Left ventricle myocardium inferior (tissue), 1 donor: ENCODE results near the gene SPRR2E. TPM values are rescaled to one million over a fixed set of nuclear protein-coding genes. Genes with fewer than 3 reads are reported as not detected.
"Not testable (repeated sequence)": the region's sequence is repeated elsewhere in the genome, so short reads cannot be mapped to it uniquely, and the experiment has no call there.

Experiments used
- DNase-seq: peaks from one replicate; pipeline ENCODE4 v3.0.0-alpha.2; 2020
- H3K27ac ChIP-seq: fragments of 200-600 bp; replicated peaks from 2 replicates; pipeline ENCODE4 v1.8.0; 2021
- H3K27me3 ChIP-seq: fragments of 200-600 bp; 2 replicates; pipeline ENCODE4 v1.8.0; 2021; ENCODE audit warnings: low read depth
- H3K36me3 ChIP-seq: fragments of 200-600 bp; 2 replicates; pipeline ENCODE4 v1.8.0; 2021
- H3K4me1 ChIP-seq: fragments of 200-600 bp; 2 replicates; pipeline ENCODE4 v1.8.0; 2021
- H3K4me3 ChIP-seq: fragments of 200-600 bp; 2 replicates; pipeline ENCODE4 v1.8.0; 2021; ENCODE audit warnings: mild to moderate bottlenecking, moderate library complexity
- H3K9me3 ChIP-seq: fragments of 200-600 bp; replicated peaks from 2 replicates; pipeline ENCODE4 v1.8.0; 2021
- CTCF ChIP-seq: fragments of 200-600 bp; IDR thresholded peaks from 2 replicates; pipeline ENCODE4 v1.8.0; 2021; ENCODE audit warnings: antibody characterized with exemption, mild to moderate bottlenecking, borderline replicate concordance
- intact Hi-C: fragments of 100-400 bp; cut with micrococcal nuclease; formaldehyde crosslinking; loops from one replicate; pipeline ENCODE4 v1.11.0; 2022
- total RNA-seq: library from RNA; stranded (reverse); fragmentation: NEBNext Ultra II Directional; extraction: Animal tissue kit (Norgen Biotek cat#: 25700); gene quantifications from one replicate; pipeline ENCODE4 v1.2.1, GENCODE V29; 2021
- donor health status: DM: no; HTN: yes; CAD: no; lungs with severe emphysema.

Gene SPRR2E
- total RNA-seq, 1 donor from 2014 or later = not detected

GRCh38 chr1:153058154-153058553 lies 36.2 kb downstream of the SPRR2E start:
- peaks cover 6% of the 10 kb centered on the region for H3K9me3 ChIP-seq
- no peak overlapping the region for H3K4me3 ChIP-seq
- no peak for TF ChIP-seq CTCF
- no peak overlapping the region for H3K27ac ChIP-seq
- no peaks in the 10 kb centered on the region for H3K36me3 ChIP-seq
- peaks cover 5% of the 10 kb centered on the region for H3K27me3 ChIP-seq
- no peaks in the 10 kb centered on the region for H3K4me1 ChIP-seq
- no peak for DNase-seq
- intact Hi-C loops = no loop called here

GRCh38 chr1:153057375-153057774 lies 37.0 kb downstream of the SPRR2E start, which contains the start of gene SPRR2A:
SPRR2A (minus strand) TSS chr1:153057512; CDS start chr1:153056735, 777 bp downstream.
- intact Hi-C loops = no loop called here
- Histone ChIP-seq H3K36me3 (no peaks in the 10 kb centered on the region), H3K27me3 (peaks cover 5% of the 10 kb centered on the region), H3K4me1 (no peaks in the 10 kb centered on the region), H3K27ac (no peak within 1 kb of the TSS), H3K9me3 (peaks cover 12% of the 10 kb centered on the region), H3K4me3 (no peak within 1 kb of the TSS)
- DNase-seq = no peak
- no peak for TF ChIP-seq CTCF

GRCh38 chr1:153056111-153056510 lies 38.2 kb downstream of the SPRR2E start:
- H3K27ac ChIP-seq, intact Hi-C loops, H3K36me3 ChIP-seq, H3K4me3 ChIP-seq, H3K4me1 ChIP-seq, H3K27me3 ChIP-seq, DNase-seq: not testable (repeated sequence)
- H3K9me3 ChIP-seq = peaks cover 19% of the 10 kb centered on the region

- intact Hi-C loops = no loop called here
- H3K4me1 ChIP-seq = no peaks in the 10 kb centered on the region
- no peak overlapping the region for H3K27ac ChIP-seq
- H3K4me3 ChIP-seq = no peak overlapping the region
- H3K36me3 ChIP-seq = no peaks in the 10 kb centered on the region
- no peak for TF ChIP-seq CTCF
- no peak for DNase-seq
- H3K9me3 ChIP-seq = peaks cover 20% of the 10 kb centered on the region
- no peaks in the 10 kb centered on the region for H3K27me3 ChIP-seq
Observed at GRCh38 chr1:153049211-153049610, 45.1 kb downstream of the SPRR2E start.

Other genes with a start within 250 kb of the SPRR2E start
- not detected for gene LCE7A, start 234.5 kb downstream of the SPRR2E start, total RNA-seq
- gene SMCP, start 216.2 kb downstream of the SPRR2E start, total RNA-seq = not detected
- not detected for gene IVL, start 186.0 kb downstream of the SPRR2E start, total RNA-seq
- gene SPRR5, start 147.3 kb downstream of the SPRR2E start, total RNA-seq = not detected
- gene SPRR4, start 123.9 kb downstream of the SPRR2E start, total RNA-seq = not detected
- not detected for gene SPRR1A, start 110.4 kb downstream of the SPRR2E start, total RNA-seq
- not detected for gene SPRR3, start 92.8 kb downstream of the SPRR2E start, total RNA-seq
- not detected for gene SPRR1B, start 63.3 kb downstream of the SPRR2E start, total RNA-seq
- not detected for gene SPRR2D, start 53.4 kb downstream of the SPRR2E start, total RNA-seq
- not detected for gene SPRR2A, start 37.0 kb downstream of the SPRR2E start, total RNA-seq
- not detected for gene SPRR2B, start 22.9 kb downstream of the SPRR2E start, total RNA-seq
- gene SPRR2F, start 19.0 kb upstream of the SPRR2E start, total RNA-seq = not detected
- not detected for gene SPRR2G, start 56.4 kb upstream of the SPRR2E start, total RNA-seq
- not detected for gene LELP1, start 108.9 kb upstream of the SPRR2E start, total RNA-seq
- not detected for gene PRR9, start 123.1 kb upstream of the SPRR2E start, total RNA-seq
- not detected for gene LORICRIN, start 165.2 kb upstream of the SPRR2E start, total RNA-seq
- not detected for gene PGLYRP3, start 218.4 kb upstream of the SPRR2E start, total RNA-seq